Hepatic stellate cell (primary cell): ENCODE data around the gene FYCO1.

Experiments used
- DNase-seq: peaks from one replicate; pipeline ENCODE4 v3.0.0; 2011; ENCODE audit warnings: low spot score

FYCO1 gene

DNA sequence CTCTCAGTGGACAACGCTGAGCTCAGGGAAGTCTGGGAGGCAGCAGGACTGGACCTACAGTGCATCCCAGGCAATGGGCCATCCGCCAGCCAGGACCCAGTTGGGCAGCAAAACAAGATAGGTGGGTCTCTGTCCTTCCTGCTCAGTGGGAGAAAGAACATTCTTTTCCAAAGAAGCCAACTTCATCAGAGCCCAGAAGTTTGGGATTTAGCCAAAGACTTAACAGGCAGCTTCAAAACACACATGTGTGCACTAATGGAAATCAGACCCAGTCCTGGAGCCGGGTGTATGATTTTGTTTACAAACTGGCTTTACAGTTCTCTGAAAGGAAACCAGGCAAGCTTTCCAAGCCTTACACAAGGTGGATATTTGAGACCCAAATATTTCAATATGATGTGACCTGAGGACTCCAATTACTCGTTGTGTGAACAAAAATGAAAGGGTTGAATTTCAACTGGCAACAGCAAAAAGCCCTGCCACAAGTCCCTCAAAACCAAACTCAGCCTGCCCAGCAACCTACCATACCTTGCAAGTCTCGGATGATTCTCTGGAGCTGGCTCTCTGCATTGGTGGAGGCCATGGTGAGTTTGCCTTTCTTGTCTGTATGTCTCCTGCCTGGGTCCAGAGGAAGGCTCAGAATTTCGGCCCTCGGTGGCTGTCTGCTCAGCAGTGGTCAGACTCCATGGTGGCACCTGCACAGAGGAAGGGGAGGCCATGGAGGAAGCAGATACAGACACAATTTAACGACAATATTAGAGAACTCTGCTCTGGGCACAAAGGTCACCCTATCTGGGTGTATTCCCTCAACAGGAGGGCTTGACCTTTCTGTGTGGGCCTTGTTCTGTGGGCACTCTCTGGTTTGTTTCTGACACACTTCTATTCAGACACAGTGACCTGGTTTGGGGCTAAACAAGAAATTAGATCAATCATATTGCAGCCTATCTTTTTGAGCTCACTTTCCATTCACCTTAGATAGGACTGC, 11.0 kb downstream of the FYCO1 start:
- DNase-seq: no peak

DNA sequence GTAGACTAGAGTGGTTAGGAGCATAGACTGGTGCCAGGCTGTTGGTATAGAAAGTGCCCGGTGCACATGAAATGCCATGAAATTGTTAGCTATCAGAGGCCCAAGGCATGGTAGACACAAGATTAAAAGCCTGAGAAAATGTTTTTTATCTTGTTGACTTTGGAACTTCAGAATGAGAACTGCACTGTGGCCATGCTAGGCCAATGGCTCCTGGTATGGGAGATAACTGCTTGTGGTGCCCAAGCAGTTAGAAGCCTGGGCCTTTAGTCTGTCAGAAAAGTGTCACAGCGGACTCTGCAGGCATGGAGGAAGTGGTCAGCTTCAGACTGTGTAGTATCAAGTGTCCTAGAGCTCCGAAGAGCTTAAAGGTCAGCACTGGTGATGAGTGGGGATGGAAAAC, 11.9 kb downstream of the FYCO1 start:
- no peak for DNase-seq

DNA sequence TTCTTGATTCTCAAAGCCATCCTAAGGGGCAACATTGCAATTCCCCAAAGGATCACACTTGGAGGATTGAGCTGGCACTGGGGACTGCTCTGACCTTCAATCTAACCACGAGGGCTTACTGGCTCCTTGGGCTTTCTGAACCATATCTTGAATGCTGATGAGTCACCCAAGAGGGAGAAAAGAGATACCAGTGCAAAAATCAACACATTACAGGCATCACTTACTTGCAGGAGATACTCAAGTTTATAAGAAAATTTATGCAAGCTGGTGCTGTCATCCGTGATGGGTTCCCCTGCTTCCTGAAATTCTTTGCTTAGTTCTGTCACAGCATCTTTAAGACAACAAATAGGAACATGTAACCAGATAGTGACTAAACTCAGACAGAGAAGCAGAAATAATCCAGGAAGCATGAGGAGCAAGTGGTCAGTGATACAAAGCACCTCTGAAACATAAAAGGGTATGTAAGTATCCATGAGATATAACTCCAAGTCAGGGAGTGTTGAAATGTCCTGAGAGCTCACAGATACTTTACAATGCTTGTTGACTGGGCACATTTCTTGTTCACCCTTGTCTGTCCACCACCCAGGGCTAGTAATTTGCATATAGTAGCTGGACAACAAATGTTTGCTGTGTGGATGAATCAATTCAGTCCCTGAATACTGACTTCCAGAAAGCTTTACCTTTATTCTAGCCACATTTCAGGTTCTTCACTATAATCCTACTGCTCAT, 14.1 kb downstream of the FYCO1 start:
- peak; percentile 56 for DNase-seq

DNA sequence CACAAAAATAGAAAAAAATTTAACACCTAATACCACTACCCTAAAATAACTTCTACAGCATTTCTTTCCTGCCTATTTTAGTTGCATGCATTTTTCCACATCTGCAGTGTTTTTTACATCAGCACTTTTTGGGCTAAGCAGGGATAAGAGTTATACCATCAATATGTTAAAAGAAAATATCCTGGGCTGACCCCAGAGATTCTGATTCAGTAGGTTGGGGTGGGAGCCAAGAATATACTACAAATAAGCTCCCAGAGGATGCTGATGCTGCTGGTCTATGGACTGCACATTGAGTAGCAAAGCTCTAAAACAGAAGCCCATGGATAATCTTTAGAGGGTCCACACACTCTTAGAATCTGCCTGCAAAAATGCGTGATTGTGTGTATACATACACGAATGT, 14.8 kb downstream of the FYCO1 start:
- DNase-seq: no peak

DNA sequence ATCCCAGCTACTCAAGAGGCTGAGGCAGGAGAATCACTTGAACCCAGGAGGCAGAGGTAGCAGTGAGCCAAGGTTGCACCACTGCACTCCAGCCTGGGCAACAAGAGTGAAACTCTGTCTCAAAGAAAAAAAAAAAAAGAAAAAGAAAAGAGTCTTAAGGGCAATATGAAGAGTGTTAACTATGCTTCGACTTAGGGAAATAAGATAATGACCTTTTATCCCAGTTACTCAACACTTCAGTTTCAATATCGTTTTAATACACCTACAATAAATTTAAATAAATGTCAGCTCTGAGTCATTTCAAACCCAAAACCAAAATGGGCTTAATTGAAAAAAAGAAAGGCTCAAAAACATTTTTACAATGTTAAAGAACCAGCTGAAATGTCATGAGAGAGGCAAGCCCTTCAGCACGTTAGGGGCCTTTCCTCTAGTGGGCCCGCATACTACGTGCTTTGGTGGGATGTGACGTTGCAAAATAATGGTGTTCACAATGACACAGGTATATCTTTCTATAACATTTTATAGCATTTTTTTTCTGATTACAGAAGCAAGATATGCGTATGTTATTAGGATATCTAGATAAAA, 15.3 kb downstream of the FYCO1 start:
- DNase-seq: no peak

DNA sequence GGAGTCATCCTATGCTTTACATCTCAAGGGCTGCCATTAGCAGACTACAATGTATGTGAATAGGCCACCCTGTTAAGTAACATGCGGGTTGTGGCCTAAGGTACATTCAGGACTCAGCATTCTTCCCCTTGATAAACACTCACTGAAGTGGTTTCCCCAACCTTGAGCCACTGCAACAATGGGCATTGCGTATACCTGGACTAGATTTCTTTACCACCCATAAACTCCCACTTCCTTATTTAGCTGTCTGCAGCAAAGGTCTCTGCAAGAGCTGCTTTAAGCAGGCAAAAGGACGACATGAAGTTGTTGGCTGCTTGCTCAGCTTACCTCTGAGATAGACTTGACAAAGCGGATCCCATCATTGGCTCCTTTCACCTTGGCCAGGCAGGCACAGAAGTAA, 16.2 kb downstream of the FYCO1 start:
- DNase-seq: no peak

DNA sequence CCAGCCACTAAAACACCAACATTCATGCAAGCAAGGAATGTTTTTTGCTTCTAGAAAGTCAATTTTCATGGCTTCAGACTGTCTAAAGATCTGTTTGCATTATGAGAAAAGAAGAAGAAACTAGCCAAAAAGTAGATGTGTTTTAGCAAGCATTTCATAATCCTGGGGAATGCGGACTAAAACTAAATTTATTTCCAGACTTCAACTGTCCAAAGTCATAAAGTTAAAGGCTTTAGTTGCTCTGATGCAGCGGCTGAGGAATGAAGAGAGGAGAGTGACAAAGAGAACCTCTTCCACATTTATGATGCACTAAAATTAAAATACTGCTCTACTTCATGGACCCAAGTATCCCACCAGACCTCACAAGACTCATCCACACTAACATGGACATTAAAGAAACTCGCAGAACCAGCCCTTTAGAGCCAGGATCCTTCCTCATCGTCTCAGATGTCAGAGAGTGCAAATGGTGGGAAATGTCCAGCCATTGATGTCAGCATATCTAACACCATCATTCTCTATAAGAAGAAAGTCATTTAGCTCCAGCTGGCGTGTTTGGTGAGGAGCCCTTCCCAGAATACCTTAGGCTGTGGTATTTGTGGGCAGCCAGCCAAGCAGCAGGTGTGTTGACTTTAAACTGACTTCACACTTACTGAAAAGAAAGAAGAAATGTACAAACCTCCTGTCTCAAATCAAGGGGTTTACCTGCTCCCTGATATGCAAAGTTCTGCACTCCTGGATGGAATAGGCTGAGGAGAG, 17.4 kb downstream of the FYCO1 start:
- DNase-seq: no peak

DNA sequence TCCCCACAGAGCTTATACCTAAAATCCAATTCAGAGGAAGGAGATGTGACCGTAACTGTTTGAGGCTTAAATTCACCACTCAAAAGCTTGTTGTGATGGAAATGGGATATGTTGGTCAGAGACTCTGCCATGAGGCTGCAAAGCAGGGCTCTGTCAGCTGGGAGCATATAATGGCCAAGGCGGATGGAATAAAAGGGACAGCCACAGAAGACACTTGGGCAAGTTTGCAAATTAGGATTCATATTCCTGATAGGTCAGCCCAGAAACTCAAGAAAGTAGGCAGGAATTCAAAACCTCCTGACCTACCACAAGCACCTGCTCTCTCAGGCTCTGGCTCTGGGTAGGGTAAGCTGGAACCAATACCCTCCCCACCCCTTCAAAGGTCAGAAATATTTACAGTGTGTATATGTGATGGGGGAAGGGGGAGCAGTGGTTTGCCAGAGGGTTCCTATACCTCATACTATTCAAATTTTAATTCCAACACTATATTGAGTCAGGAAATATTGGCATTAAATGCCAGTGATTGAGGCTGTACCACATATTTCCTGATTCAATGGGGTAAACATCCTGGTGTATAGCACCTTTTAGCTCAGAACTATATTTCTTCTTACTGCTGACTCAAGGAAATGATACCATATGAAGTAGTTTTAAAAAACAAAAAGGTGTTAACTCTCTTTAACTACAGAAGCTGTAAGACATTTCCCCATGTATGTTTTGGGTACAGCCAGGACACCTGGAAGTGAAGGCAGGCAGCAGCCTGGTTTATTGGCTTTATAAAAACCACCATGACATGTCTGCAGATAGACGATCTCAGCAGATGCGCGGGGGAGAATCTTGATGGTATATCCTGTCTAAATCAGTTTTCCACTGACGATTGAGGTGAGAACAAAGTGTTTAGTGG, 19.2 kb downstream of the FYCO1 start:
- DNase-seq: no peak

DNA sequence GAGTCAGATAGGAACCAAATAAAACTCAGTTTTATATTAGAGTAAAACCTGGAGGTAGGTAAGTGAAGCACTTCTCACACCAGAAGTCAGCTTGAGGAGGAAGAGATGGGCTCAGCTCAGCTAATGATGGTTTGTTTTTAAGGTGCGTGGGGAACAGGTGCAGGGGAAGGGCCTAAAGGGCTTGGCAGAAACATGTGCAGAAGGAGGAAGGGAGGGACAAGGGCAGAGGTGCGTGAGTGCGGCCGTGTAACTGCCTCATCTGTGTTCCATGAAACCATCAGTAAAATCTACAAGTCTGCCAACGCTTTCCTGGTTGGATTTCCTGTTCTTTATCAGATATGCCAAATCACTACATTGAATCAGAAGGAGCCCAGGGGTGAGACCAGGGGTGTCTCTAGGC, 19.9 kb downstream of the FYCO1 start:
- DNase-seq: no peak

DNA sequence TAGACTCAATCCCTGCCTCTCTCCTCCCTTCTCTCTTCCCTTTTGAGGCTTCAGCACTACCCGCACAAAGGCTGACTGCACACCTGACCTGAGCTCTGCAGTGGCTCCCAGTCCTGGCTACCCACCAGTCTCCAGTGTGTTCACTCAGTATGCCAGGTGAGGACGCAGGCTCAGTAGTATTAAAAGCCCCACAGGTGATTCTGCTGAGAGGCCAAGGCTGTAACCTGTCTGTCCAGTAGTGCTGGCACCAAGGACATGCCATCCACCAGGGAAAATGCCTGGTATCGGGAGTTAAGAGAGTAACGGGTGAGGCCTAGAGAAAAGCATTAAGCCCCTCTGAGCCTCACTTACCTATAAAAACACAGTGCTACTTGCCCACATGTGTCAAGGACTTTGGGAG, 20.9 kb downstream of the FYCO1 start:
- no peak for DNase-seq

DNA sequence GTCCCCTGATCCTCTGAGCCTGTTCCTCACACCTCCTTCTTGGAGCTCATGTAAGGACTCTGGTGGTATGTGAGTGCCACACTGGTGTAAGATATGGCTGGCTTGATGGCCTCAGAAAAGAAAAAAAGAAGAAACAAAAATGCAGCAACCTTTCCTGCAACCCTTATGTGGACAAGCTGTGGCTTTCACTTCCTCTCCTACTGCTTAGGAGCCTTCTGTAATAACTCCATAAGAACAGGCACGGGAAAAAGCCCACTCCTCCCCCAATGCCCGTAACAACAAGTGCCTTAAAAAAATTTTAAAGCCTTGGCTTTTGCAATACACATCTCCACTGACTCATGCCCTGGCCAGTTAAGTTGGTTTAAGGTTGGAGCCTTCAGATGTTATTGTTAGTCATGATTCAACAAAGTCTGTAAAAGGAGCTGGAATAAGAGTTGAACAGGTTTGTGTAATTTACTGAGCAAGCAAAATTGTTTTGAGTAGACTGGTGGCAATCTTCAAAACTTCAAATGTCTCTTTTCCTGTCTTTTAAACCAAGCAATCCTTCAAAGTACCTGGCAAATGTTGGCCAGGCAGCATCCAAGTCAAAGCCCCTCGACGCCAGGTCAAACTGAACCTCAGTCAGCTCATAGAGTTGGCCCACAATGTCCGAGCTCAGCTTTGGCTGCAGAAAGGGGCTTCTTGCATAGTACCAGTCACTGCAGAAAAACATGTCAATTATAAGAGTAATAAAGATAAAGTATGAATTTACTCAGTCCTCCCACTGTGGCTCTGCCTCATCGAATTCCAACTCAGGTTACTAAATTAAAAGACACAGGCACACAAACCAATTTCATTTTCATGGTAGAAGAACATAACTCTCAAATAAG, 22.9 kb downstream of the FYCO1 start:
- peak; percentile 86 for DNase-seq

DNA sequence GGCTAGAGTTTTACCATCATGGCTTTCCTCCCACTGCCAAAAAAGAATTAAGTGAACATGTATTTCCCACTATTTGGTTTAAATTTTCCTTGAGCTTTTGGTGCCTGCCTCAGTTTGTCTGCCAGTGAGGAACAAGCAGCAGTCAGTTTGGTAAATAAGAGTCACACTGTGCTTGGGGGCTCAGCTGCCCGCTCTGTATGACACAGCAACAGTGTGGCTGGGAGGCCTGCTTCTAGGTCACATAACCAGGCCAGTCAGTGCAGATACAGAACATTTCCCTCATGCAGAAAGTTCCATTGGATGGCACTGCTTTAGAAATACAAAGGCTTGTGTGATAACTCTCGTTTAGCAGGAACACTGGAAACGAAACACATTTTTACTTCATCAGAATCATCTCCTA, 25.7 kb downstream of the FYCO1 start:
- DNase-seq: no peak

DNA sequence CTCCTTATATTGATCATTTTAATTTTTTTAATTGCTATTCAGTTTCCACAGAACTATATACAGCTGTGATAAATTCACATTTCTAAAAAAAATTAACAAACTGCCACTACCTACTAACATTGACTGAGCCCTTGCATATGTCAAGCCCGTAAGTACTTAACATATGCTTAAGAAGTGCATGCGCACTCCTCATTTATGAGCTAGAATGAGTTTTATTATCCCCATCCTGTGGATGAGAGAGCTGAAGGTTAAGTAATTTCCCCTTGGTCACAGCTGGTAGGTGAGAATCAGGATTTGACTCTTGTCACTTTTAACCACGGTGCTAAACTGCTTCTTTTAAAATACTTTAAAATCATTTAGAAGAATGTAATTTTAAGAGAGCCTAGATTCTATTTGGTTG, 26.5 kb downstream of the FYCO1 start:
- no peak for DNase-seq

DNA sequence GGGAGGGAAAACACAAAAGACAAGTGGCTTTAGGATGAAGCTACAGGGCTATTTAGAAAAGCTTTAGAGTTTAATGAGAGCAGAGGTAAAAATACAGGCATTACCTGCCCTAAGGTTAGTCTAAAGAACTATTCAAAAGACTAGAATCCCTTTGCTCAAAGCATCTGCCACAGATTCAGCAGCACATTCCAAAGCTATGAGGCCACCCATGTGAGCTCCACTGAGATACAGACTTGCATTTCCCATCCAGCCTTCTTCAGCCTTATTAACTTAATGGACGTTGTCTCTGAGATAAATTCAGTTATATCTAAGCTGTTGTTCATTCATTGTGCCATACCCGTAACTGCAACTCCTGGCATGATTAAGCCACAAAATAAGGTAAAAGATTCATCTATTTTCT, 26.9 kb downstream of the FYCO1 start:
- peak; percentile 83 for DNase-seq

DNA sequence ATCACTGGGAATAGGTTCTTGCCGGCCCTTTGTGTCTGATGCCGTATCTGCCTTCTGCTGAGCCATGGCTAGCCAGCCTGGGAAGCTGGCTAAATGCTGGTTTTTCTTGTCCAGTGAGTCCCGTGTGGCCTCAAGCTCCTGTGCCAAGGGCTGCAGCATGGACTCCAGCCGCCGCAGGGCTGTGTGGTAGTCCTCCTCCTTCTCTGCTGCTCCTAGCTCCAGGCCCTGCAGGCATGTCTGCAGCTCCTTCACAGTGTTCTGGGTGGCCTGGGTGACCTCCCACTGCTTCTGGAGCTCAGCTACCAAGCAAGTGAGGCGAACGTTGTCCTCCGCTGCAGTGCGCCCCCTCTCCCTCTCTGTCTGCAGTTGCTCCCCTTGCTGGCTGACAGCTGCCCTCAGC, 27.5 kb downstream of the FYCO1 start:
- DNase-seq: no peak

DNA sequence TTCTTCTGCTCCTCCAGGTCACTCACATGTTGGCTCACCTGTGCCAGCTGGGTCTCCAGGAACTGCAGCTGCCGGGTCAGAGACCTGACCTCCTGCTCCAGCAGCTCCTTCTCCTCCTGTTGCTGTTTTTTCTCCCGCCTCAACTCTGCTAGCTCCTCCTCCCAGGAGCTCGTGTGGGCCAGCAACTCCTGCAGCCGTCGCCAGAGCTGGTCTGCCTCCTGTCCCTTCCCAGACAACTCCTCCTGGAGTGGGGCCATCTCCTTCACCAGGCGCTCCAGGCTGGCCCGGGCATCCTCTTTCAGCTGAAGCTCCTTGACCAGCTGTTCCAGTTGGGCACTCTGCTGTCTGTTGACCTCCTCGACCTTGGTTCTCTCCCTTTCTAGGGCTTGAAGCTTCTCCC, 27.9 kb downstream of the FYCO1 start:
- no peak for DNase-seq

DNA sequence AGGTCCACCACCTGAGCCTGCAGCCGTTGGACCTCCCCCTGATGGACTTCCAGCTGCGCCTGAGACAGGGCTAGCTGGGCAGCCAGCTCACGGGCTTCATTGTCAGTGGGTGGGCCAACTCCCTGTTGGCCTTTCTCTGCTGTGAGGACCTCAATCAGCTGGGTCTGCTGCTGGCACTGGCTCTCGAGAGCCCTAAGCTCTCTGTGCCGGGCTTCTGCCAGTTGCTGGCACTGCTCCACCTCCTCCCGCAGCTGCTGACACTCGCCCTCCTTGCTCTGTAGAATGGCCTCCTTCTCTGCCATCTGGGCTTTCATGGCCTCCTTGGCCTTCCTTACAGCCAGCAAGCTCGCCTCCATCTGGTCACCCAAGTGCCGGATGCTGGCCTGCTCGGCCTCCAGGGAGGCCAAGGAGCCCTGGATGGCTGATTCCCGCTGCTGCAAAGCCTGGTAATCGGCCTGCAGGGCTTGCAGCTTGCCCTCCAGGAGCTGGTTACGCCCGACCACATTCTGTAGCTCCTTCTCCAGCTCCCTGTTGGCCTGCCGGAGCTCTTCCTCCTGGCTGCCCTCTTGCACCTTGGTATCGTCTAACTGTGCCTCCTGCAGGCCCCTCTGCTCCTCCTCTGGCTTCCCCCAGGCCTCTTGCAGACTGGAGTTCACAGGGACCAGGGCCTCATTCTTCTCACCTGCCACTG, 28.5 kb downstream of the FYCO1 start:
- no peak for DNase-seq

DNA sequence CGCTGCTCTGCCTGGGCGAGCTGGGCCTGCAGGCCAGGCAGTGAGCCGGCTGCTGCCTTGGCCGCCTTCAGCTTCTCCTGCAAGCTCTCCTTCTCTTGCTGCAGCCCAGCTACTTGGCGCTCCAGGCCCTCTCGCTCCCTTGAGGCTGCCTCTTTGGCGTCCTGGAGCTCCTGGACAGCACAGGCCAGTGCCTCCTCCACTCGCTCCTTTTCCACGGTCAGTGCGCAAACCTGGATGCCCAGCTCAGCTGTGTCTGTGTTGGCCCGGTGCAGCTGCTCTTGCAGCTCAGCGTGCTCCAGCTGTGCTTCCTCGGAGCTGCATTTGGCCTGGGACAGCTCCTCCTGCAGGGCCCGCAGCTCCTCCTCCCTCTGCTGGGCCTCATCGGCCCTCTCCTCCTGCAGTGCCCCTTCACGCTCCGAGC, 29.2 kb downstream of the FYCO1 start:
- no peak for DNase-seq

DNA sequence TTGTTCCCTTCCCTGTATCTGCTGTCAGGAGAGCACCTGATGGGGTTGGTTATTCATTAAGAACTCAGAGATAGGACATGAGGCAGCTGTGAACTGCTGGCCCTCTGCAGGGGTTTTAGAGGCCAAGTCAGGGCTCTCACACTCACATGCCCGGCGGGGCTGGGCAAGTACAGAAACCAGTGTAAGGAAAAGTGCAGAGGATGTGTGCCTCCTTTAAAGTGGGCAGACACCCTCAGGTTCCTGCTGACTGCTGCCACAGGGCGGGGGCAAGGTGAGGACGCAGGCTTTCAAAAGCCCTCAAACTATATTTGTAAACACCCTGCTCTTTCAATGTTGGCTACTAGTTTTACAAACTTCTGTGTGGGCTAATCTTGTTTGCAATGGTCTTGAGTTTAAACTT, 30.0 kb downstream of the FYCO1 start:
- DNase-seq: no peak

DNA sequence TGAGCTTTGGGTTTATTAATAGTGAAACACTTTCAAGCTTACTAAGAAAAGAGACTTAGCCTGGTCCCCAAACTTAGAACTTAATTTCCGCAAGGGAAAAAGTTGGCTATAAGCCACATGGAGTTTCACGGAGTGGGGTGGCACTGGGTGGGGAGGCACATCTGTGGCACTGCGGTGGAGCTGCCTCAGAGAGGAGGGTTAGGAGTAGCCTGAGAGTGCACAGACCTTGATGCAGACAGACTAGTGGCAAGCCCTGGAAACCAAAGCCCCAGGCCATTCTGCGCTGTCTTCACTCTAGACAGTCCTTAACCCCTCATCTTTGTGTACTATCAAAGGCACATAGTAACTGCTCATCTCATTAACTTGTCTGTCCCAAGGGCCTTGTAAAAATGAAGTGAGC, 30.4 kb downstream of the FYCO1 start:
- DNase-seq: no peak
